ENCODE data around the gene CFAP410.

DNA sequence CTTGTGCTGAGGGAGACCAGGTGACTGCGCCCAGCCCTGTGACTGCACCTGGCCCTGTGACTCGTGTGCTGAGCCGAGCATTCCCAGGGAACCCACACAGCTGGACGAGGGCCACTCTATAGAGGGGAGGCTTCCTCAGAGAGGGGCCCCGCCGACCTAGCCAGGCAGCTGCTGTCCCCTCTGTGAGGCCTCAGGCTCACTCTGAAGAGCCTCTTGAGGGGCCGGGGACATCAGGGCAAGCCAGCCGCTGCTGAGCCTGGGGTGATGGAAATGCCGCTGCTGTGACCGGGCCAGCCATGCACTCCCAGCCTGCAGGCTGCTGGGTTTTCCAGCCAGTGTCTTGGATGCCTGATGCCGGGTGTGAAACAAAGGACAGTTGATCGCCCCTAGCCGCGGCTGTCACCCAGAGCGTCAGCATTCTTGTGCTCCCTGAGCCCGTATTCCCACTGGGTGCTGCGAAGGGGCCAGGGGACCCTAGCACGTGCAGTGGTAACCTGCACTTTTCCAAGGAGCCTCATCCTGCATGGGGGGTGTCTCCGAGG lies 21.9 kb downstream of the CFAP410 start:
- TF ChIP-seq, protein P1, sequence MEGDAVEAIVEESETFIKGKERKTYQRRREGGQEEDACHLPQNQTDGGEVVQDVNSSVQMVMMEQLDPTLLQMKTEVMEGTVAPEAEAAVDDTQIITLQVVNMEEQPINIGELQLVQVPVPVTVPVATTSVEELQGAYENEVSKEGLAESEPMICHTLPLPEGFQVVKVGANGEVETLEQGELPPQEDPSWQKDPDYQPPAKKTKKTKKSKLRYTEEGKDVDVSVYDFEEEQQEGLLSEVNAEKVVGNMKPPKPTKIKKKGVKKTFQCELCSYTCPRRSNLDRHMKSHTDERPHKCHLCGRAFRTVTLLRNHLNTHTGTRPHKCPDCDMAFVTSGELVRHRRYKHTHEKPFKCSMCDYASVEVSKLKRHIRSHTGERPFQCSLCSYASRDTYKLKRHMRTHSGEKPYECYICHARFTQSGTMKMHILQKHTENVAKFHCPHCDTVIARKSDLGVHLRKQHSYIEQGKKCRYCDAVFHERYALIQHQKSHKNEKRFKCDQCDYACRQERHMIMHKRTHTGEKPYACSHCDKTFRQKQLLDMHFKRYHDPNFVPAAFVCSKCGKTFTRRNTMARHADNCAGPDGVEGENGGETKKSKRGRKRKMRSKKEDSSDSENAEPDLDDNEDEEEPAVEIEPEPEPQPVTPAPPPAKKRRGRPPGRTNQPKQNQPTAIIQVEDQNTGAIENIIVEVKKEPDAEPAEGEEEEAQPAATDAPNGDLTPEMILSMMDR (IDR thresholded peaks at IDR 0.05 in 8 of 11, conservative IDR thresholded peaks at IDR 0.05 in 3 of 11): no peak
- no peak for TF ChIP-seq POLR2A (IDR thresholded peaks at IDR 0.05)
- peak in 1 of 3 donors; percentile 16 for TF ChIP-seq POLR2AphosphoS5 (IDR thresholded peaks at IDR 0.05)

All from spleen (tissue), 7 donors.